Neuronal stem cell (in vitro differentiated cells): ENCODE measurements around the gene SMYD3.

Experiments used
- DNase-seq: peaks from one replicate; pipeline ENCODE4 v3.0.0-alpha.2; 2013; ENCODE audit warnings: low spot score
- H2AFZ ChIP-seq: one replicate; pipeline ENCODE4 v1.6.1; 2013; ENCODE audit warnings: mild to moderate bottlenecking, low read length, inconsistent platforms
- H2AK5ac ChIP-seq: 2 replicates; pipeline ENCODE4 v1.6.1; 2013; ENCODE audit warnings: low read depth, mild to moderate bottlenecking, inconsistent platforms, low read length, moderate library complexity, mixed read lengths
- H2BK120ac ChIP-seq: 2 replicates; pipeline ENCODE4 v1.6.1; 2013; ENCODE audit warnings: low read depth, mild to moderate bottlenecking, inconsistent platforms, low read length, moderate library complexity, mixed read lengths
- H2BK12ac ChIP-seq: one replicate; pipeline ENCODE4 v1.6.1; 2013; ENCODE audit warnings: low read length, inconsistent platforms
- H2BK15ac ChIP-seq: 2 replicates; pipeline ENCODE4 v1.6.1; 2013; ENCODE audit warnings: mild to moderate bottlenecking, low read length, inconsistent platforms, mixed read lengths
- H2BK5ac ChIP-seq: one replicate; pipeline ENCODE4 v1.6.1; 2013; ENCODE audit warnings: inconsistent platforms, mild to moderate bottlenecking, low read length, moderate library complexity
- H3K14ac ChIP-seq: one replicate; pipeline ENCODE4 v1.6.1; 2013; ENCODE audit warnings: low read length, inconsistent platforms
- H3K18ac ChIP-seq: 2 replicates; pipeline ENCODE4 v1.6.1; 2013; ENCODE audit warnings: low read length, inconsistent platforms
- H3K23ac ChIP-seq: 2 replicates; pipeline ENCODE4 v1.6.1; 2013; ENCODE audit warnings: low read depth, mild to moderate bottlenecking, mixed read lengths, low read length, inconsistent platforms; ENCODE audit not compliant: poor library complexity
- H3K27ac ChIP-seq: replicated peaks from 3 replicates; pipeline ENCODE4 v1.5.1; 2013; ENCODE audit warnings: low read length, inconsistent platforms
- H3K27me3 ChIP-seq, 3 experiments: 2 replicates each; pipeline ENCODE4 v1.6.1; 2013; ENCODE audit warnings: low read length in 3 of 3, mild to moderate bottlenecking in 2 of 3, inconsistent platforms in 1 of 3, low read depth in 1 of 3, mixed read lengths in 1 of 3, moderate library complexity in 1 of 3; ENCODE audit not compliant: control insufficient read depth in 3 of 3, insufficient read depth in 3 of 3
- H3K36me3 ChIP-seq, 2 donors: replicated peaks in 1 of 2; 2 replicates each; pipeline ENCODE4 v1.6.1; 2013; ENCODE audit warnings: low read length in 2 of 2; ENCODE audit not compliant: control insufficient read depth in 2 of 2, insufficient read depth in 2 of 2
- H3K4ac ChIP-seq: 2 replicates; pipeline ENCODE4 v1.6.1; 2013; ENCODE audit warnings: inconsistent platforms, mild to moderate bottlenecking, low read length, moderate library complexity
- H3K4me1 ChIP-seq, 2 donors: 1 replicate in 1 of 2; 2 replicates in 1 of 2; pipeline ENCODE4 v1.6.1; 2013; ENCODE audit warnings: low read length in 2 of 2, low read depth in 1 of 2; ENCODE audit not compliant: control insufficient read depth in 2 of 2, insufficient read depth in 1 of 2
- H3K4me2 ChIP-seq: one replicate; pipeline ENCODE4 v1.6.1; 2013; ENCODE audit warnings: mild to moderate bottlenecking, low read length, inconsistent platforms; ENCODE audit not compliant: insufficient read depth, poor library complexity, severe bottlenecking
- H3K4me3 ChIP-seq, 2 donors: 2 replicates each; pipeline ENCODE4 v1.5.1; 2013; ENCODE audit warnings: low read length in 2 of 2, mild to moderate bottlenecking in 2 of 2, inconsistent platforms in 1 of 2, moderate library complexity in 1 of 2
- H3K79me1 ChIP-seq: one replicate; pipeline ENCODE4 v1.6.1; 2013; ENCODE audit warnings: low read depth, mild to moderate bottlenecking, inconsistent platforms, low read length, moderate library complexity
- H3K9ac ChIP-seq: one replicate; pipeline ENCODE4 v1.6.1; 2013; ENCODE audit warnings: mild to moderate bottlenecking, low read depth, low read length, inconsistent platforms; ENCODE audit not compliant: poor library complexity
- H3K9me3 ChIP-seq, 2 donors: replicated peaks in 1 of 2; 2 replicates each; pipeline versions ENCODE3 to v1.6.1; 2013; ENCODE audit warnings: low read length in 2 of 2, mild to moderate bottlenecking in 2 of 2, inconsistent platforms in 1 of 2, low read depth in 1 of 2, mixed read lengths in 1 of 2, moderate library complexity in 1 of 2; ENCODE audit not compliant: control insufficient read depth in 2 of 2, insufficient read depth in 1 of 2
- H4K8ac ChIP-seq: one replicate; pipeline ENCODE4 v1.6.1; 2013; ENCODE audit warnings: low read depth, mild to moderate bottlenecking, inconsistent platforms, low read length, moderate library complexity
- H4K91ac ChIP-seq: one replicate; pipeline ENCODE4 v1.6.1; 2013; ENCODE audit warnings: low read length, low read depth, mild to moderate bottlenecking, inconsistent platforms; ENCODE audit not compliant: poor library complexity
- WGBS, 2 donors: extraction: QIAGEN DNeasy Blood & Tissue Kit; methylation state at CpG; one replicate each; pipeline ENCODE4 v1.1.7; 2013; ENCODE audit warnings: missing lambda C conversion rate in 2 of 2, mixed read lengths in 1 of 2; ENCODE audit not compliant: insufficient read length in 2 of 2, insufficient replicate concordance in 1 of 2; ENCODE audit errors: extremely low coverage in 2 of 2; 5-methylcytosine and 5-hydroxymethylcytosine counted together

SMYD3 gene

DNA sequence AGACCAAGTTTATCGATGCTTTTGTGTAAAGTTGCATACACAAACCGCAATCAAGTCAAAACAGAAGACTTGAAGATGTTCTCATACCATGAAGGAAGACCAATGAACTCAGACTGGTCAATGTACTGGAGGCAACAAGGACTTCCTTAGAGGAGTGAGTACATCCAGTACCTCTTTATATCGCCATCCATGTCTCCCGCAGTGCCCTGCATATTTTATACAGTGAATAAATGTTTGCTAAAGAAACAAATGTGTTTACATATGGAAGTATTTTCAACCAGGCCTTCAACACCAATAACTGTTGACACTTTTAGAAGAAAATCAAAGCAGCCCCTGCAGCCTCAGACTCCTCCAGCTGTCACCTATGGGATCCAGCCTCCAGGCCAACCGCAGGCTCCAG lies 125.6 kb downstream of the SMYD3 start:
- no peak overlapping the region for H3K23ac ChIP-seq
- H2AFZ ChIP-seq = no peak overlapping the region
- H3K4me3 ChIP-seq = no peak overlapping the region
- H2BK5ac ChIP-seq = no peak overlapping the region
- peaks cover 2% of the 10 kb centered on the region for H3K79me1 ChIP-seq
- H2BK12ac ChIP-seq = no peak overlapping the region
- H3K36me3 ChIP-seq = no peaks in the 10 kb centered on the region
- no peaks in the 10 kb centered on the region for H3K27me3 ChIP-seq
- H3K4me1 ChIP-seq = peaks cover 0 to 2% of the 10 kb centered on the region in 2 donors
- no peaks in the 10 kb centered on the region for H3K9me3 ChIP-seq
- no peak overlapping the region for H3K14ac ChIP-seq
- H3K4me2 ChIP-seq = no peak overlapping the region
- no CpG with 5 or more reads among the region's 5 CpGs for WGBS, 2 donors
- H3K4ac ChIP-seq = no peak overlapping the region
- no peak overlapping the region for H2BK120ac ChIP-seq
- H4K8ac ChIP-seq = no peak overlapping the region
- DNase-seq = no peak
- no peak overlapping the region for H2BK15ac ChIP-seq
- no peak overlapping the region for H3K18ac ChIP-seq
- no peak overlapping the region for H3K27ac ChIP-seq
- H3K9ac ChIP-seq = no peak overlapping the region
- H4K91ac ChIP-seq = no peak overlapping the region
- H2AK5ac ChIP-seq = no peak overlapping the region

DNA sequence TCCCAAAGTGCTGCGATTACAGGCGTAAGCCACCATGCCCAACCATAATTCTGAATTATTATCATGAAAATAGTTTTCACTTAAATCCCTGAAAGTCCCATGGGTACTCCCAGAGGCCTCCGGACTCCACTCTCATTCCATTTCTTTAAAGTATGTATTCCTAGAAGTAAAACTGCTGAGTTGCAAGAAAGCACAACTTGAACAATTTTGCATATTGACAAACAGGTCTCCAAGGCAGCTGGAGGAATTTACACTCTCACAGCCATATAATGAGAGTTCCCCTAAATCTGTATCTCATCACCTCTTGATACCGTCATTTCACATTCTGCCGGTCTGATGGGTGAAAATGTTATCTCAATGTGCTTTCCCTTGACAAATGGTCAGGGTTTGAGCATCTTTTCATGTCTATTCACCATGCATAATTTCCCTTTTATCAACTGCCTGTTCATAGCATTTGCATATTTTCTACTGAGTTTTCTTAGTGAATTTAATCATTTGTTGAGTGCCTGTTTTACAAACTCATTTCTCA lies 129.4 kb downstream of the SMYD3 start:
- no peak overlapping the region for H4K8ac ChIP-seq
- no peak overlapping the region for H3K18ac ChIP-seq
- H3K79me1 ChIP-seq = no peaks in the 10 kb centered on the region
- H3K27ac ChIP-seq = no peak overlapping the region
- H3K9me3 ChIP-seq = no peaks in the 10 kb centered on the region
- no peak overlapping the region for H3K9ac ChIP-seq
- no peak overlapping the region for H2BK120ac ChIP-seq
- no peak for DNase-seq
- H2BK12ac ChIP-seq = no peak overlapping the region
- H2BK15ac ChIP-seq = no peak overlapping the region
- H2AFZ ChIP-seq = no peak overlapping the region
- no peak overlapping the region for H3K23ac ChIP-seq
- H3K4me1 ChIP-seq = peaks cover 0 to 2% of the 10 kb centered on the region in 2 donors
- H3K36me3 ChIP-seq = no peaks in the 10 kb centered on the region
- no peak overlapping the region for H3K4me3 ChIP-seq
- H2AK5ac ChIP-seq = no peak overlapping the region
- no peak overlapping the region for H3K4me2 ChIP-seq
- H3K14ac ChIP-seq = no peak overlapping the region
- no peak overlapping the region for H2BK5ac ChIP-seq
- H3K27me3 ChIP-seq = no peaks in the 10 kb centered on the region
- WGBS, 2 donors = no CpG with 5 or more reads among the region's 5 CpGs
- H3K4ac ChIP-seq = no peak overlapping the region
- H4K91ac ChIP-seq = no peak overlapping the region

- H3K4me3 ChIP-seq = no peak overlapping the region
- H3K14ac ChIP-seq = no peak overlapping the region
- no peak overlapping the region for H3K27ac ChIP-seq
- no peaks in the 10 kb centered on the region for H3K36me3 ChIP-seq
- no peak overlapping the region for H3K4ac ChIP-seq
- H3K4me2 ChIP-seq = no peak overlapping the region
- H2BK15ac ChIP-seq = no peak overlapping the region
- H3K27me3 ChIP-seq = no peaks in the 10 kb centered on the region
- WGBS, 2 donors = no CpG with 5 or more reads among the region's 6 CpGs
- H3K79me1 ChIP-seq = no peaks in the 10 kb centered on the region
- DNase-seq = no peak
- H2AK5ac ChIP-seq = no peak overlapping the region
- no peaks in the 10 kb centered on the region for H3K9me3 ChIP-seq
- H2AFZ ChIP-seq = no peak overlapping the region
- H4K91ac ChIP-seq = no peak overlapping the region
- no peak overlapping the region for H3K9ac ChIP-seq
- H3K23ac ChIP-seq = no peak overlapping the region
- H3K18ac ChIP-seq = no peak overlapping the region
- no peak overlapping the region for H2BK5ac ChIP-seq
- H2BK120ac ChIP-seq = no peak overlapping the region
- H2BK12ac ChIP-seq = no peak overlapping the region
- peaks cover 2% of the 10 kb centered on the region in 2 donors for H3K4me1 ChIP-seq
- no peak overlapping the region for H4K8ac ChIP-seq
Observed at GRCh38 chr1:246373828-246374569, 133.1 kb downstream of the SMYD3 start.

DNA sequence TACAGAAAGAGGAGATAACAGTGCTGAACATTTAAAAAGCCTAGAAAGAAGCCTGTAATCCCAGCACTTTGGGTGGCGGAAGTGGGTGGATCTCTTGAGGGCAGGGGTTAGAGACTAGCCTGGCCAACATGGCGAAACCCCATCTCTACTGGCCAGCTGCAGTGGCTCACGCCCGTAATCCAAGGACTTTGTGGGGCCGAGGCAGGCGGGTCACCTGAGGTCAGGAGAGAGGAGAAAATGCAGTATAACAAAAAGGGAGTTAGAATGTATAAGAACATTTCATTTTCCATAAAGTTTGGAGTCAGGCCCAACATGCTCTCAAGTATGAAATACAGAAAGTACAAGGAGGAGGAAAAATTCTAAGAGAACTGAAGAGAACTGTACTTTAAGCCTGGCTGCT lies 134.5 kb downstream of the SMYD3 start:
- Histone ChIP-seq H3K79me1 (no peaks in the 10 kb centered on the region), H3K18ac (no peak overlapping the region), H2AFZ (no peak overlapping the region), H3K27me3 (no peaks in the 10 kb centered on the region), H2BK15ac (no peak overlapping the region), H2BK5ac (no peak overlapping the region), H3K23ac (no peak overlapping the region), H2BK12ac (no peak overlapping the region), H4K91ac (no peak overlapping the region), H3K36me3 (no peaks in the 10 kb centered on the region), H4K8ac (no peak overlapping the region), H3K27ac (no peak overlapping the region), H2AK5ac (no peak overlapping the region), H3K4ac (no peak overlapping the region), H3K9me3 (no peaks in the 10 kb centered on the region), H2BK120ac (no peak overlapping the region), H3K14ac (no peak overlapping the region), H3K4me2 (no peak overlapping the region), H3K4me1 (peaks cover 0 to 2% of the 10 kb centered on the region in 2 donors), H3K4me3 (no peak overlapping the region), H3K9ac (no peak overlapping the region)
- no peak for DNase-seq
- WGBS, 2 donors = no CpG with 5 or more reads among the region's 6 CpGs
